Adrenal gland (tissue), 12 donors: ENCODE data around the gene TLE7. TPM values are rescaled to one million over a fixed set of nuclear protein-coding genes. Genes with fewer than 3 reads are reported as not detected.

ENCODE experiments used
- DNase-seq, 7 donors: peaks; one replicate each; pipeline ENCODE4 v3.0.0-alpha.2; 2019 to 2020
- H3K27ac ChIP-seq, 5 donors: fragments of 200-600 bp; sonication (generic) in 4 of 5; 1 replicate in 3 of 5; 2 replicates in 2 of 5; pipeline versions ENCODE4 v1.5.1 to v1.8.0; 2016 to 2020; ENCODE audit warnings: mild to moderate bottlenecking in 1 of 5
- H3K27me3 ChIP-seq: fragments of 200-600 bp; 2 replicates; pipeline ENCODE4 v1.8.0; 2021
- H3K36me3 ChIP-seq, 2 donors: fragments of 200-600 bp; replicated peaks in 1 of 2; 1 replicate in 1 of 2; 2 replicates in 1 of 2; pipeline versions ENCODE4 v1.5.1 to v1.8.0; 2018 to 2022
- H3K4me1 ChIP-seq, 2 donors: fragments of 200-600 bp; replicated peaks in 1 of 2; 1 replicate in 1 of 2; 2 replicates in 1 of 2; pipeline versions ENCODE4 v1.5.1 to v1.8.0; 2018 to 2021
- H3K4me3 ChIP-seq, 4 donors: fragments of 200-600 bp; sonication (generic) in 3 of 4; one replicate each; pipeline ENCODE4 v1.5.1; 2016 to 2018
- H3K9me3 ChIP-seq, 3 donors: fragments of 200-600 bp; sonication (generic) in 1 of 3; replicated peaks in 1 of 3; 1 replicate in 2 of 3; 2 replicates in 1 of 3; pipeline versions ENCODE4 v1.5.1 to v1.8.0; 2016 to 2021
- POLR2A ChIP-seq, 2 donors: fragments of 450-650 bp; IDR thresholded peaks; one replicate each; pipeline ENCODE4 v1.6.1; 2017; ENCODE audit warnings: antibody characterized with exemption in 2 of 2, mild to moderate bottlenecking in 2 of 2, moderate library complexity in 1 of 2
- whole genome bisulfite sequencing, 4 donors: extraction: QIAGEN DNeasy Blood & Tissue Kit in 2 of 4; methylation state at CpG; one replicate each; pipeline versions ENCODE4 v1.1.5 to v1.1.7; 2013 to 2017; 5-methylcytosine and 5-hydroxymethylcytosine counted together
- intact Hi-C, 2 donors: fragments of 100-400 bp; cut with DNase I; formaldehyde crosslinking; loops; one replicate each; pipeline versions ENCODE4 v1.14.1 to v1.15.0; 2022 to 2023
- polyA plus RNA-seq, 3 donors: library from polyadenylated mRNA; stranded (reverse); fragments of 200-250 nt in 2 of 3; fragments of 350-450 nt in 1 of 3; fragmentation: Illumina TruSeq in 1 of 3; extraction: RNeasy Lipid Tissue Mini Kit (QIAGEN cat#74804) in 1 of 3; gene quantifications; one replicate each; pipeline ENCODE4 v1.2.3, GENCODE V29; 2013 to 2014
- total RNA-seq, 9 donors: library from RNA; depleted of rRNA in 4 of 9; stranded (reverse); fragments of >200 nt in 4 of 9; fragments of 120-200 nt in 1 of 9; fragmentation: NEBNext Ultra II Directional in 1 of 9; extraction: Animal tissue kit (Norgen Biotek cat#: 25700) in 1 of 9; gene quantifications; one replicate each; pipeline versions ENCODE4 v1.1.0 to v1.2.4, GENCODE V29; 2013 to 2023
- TF ChIP-seq, protein P1 (sequence below), 6 experiments: fragments of 450-650 bp in 4 of 6; fragments of 200-600 bp in 2 of 6; sonication (generic) in 1 of 6; IDR thresholded peaks; 1 replicate in 5 of 6; 2 replicates in 1 of 6; pipeline versions ENCODE4 v1.5.1 to v1.8.0; 2016 to 2021; ENCODE audit warnings: antibody characterized with exemption in 6 of 6, mild to moderate bottlenecking in 2 of 6, moderate library complexity in 1 of 6
- donor health status: healthy with polysubstance abuse.
- donor health status: Bipolar disorder and iron deficiency.
- donor health status: DM: yes; HTN: yes; CAD: no.
- donor health status: DM: no; HTN: no; CAD: no.
- donor health status: DM: no; HTN: no; CAD: no.
- donor health status: DM: yes; HTN: yes; CAD: no.

The TLE7 gene
- total and polyA plus RNA-seq, 12 donors, result not detected

GRCh38 chr16:71402674-71403073, 39.2 kb downstream of the TLE7 start:
- H3K9me3 ChIP-seq, result no peaks in the 10 kb centered on the region
- H3K4me1 ChIP-seq, result no peaks in the 10 kb centered on the region
- H3K27me3 ChIP-seq, result peaks cover under 1% of the 10 kb centered on the region
- H3K27ac ChIP-seq, result no peak overlapping the region
- H3K4me3 ChIP-seq, result no peak overlapping the region
- no peak for DNase-seq
- TF ChIP-seq, protein P1, sequence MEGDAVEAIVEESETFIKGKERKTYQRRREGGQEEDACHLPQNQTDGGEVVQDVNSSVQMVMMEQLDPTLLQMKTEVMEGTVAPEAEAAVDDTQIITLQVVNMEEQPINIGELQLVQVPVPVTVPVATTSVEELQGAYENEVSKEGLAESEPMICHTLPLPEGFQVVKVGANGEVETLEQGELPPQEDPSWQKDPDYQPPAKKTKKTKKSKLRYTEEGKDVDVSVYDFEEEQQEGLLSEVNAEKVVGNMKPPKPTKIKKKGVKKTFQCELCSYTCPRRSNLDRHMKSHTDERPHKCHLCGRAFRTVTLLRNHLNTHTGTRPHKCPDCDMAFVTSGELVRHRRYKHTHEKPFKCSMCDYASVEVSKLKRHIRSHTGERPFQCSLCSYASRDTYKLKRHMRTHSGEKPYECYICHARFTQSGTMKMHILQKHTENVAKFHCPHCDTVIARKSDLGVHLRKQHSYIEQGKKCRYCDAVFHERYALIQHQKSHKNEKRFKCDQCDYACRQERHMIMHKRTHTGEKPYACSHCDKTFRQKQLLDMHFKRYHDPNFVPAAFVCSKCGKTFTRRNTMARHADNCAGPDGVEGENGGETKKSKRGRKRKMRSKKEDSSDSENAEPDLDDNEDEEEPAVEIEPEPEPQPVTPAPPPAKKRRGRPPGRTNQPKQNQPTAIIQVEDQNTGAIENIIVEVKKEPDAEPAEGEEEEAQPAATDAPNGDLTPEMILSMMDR (IDR thresholded peaks at IDR 0.05), result no peak
- no peak for TF ChIP-seq POLR2A (IDR thresholded peaks at IDR 0.05)
- intact Hi-C loops, result no loop called here
- 72 to 87% (median 77%) methylated on average over 11 of the region's 11 CpGs for WGBS, 4 donors
- H3K36me3 ChIP-seq, result no peaks in the 10 kb centered on the region

DNA sequence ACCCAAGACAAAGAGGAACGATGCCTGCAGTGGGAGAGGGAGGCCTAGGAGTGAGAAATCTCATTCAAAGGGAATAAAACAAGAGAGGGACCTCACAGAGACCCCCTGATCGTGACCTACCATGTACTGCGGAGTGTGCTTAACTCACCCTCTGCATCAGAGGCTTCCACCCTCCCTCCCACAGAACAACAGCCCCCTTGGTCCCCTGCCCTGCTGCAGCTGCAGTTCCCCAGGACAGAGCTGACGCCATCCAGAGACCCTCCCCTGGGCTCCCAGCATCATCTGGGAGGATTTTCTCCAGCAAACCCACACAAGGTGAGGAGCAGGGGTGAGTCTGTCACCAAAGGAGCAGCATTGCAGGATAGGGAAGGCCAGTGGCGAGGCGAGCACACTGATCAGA, 39.8 kb downstream of the TLE7 start:
- intact Hi-C loops, result no loop called here

DNA sequence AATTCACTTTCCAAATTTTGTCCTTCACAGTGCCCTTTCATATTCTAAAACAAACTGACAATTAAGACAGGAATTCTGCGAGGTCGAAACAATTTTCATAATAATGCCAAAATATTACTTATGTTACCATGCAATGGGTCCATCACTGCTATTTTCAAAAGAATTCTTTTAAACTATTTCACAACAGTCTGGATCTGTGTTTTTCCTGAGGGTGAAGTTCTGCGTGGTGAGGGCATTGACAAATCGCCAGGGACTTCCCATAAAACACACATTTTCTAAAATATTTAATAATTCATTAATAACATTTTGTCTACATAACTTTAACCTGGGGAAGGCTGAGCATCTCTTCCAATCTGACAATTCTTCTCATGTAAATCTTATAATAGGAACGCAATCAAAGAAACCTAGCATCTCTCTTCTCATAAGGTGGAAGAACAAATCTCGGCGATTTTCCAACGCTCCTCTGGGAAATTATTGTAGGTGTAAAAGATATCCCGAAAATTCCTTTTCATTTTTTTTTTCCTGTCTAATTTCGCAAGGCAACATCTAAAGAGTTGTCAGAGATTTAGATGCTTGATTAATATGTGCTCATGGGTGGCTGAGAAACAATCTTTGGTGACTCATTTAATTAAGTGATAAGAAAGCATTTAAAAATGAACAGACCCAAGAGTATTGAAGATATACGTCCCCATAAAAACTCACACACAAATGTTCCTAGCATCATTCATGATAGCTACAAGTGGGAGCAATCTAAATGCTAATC, 41.9 kb downstream of the TLE7 start:
- TF ChIP-seq POLR2A (IDR thresholded peaks at IDR 0.05), result no peak
- TF ChIP-seq, protein P1 (IDR thresholded peaks at IDR 0.05), result no peak
- WGBS, 4 donors, result 73 to 85% (median 78%) methylated on average over 11 of the region's 11 CpGs
- no peak for DNase-seq
- Histone ChIP-seq H3K27ac (no peak overlapping the region), H3K36me3 (no peaks in the 10 kb centered on the region), H3K9me3 (no peaks in the 10 kb centered on the region), H3K4me1 (no peaks in the 10 kb centered on the region), H3K4me3 (no peak overlapping the region), H3K27me3 (peaks cover 4% of the 10 kb centered on the region)
- intact Hi-C loops, result no loop called here

More for the DNA sequence above, 39.8 kb downstream of the TLE7 start:
- H3K4me1 ChIP-seq, result no peaks in the 10 kb centered on the region
- H3K27me3 ChIP-seq, result peaks cover 4% of the 10 kb centered on the region
- WGBS, 4 donors, result 64 to 83% (median 72%) methylated on average over 6 of the region's 6 CpGs
- DNase-seq, result no peak
- no peak overlapping the region for H3K4me3 ChIP-seq
- TF ChIP-seq, protein P1 (IDR thresholded peaks at IDR 0.05), result no peak
- TF ChIP-seq POLR2A (IDR thresholded peaks at IDR 0.05), result no peak
- no peaks in the 10 kb centered on the region for H3K9me3 ChIP-seq
- no peak overlapping the region for H3K27ac ChIP-seq
- H3K36me3 ChIP-seq, result no peaks in the 10 kb centered on the region

DNA sequence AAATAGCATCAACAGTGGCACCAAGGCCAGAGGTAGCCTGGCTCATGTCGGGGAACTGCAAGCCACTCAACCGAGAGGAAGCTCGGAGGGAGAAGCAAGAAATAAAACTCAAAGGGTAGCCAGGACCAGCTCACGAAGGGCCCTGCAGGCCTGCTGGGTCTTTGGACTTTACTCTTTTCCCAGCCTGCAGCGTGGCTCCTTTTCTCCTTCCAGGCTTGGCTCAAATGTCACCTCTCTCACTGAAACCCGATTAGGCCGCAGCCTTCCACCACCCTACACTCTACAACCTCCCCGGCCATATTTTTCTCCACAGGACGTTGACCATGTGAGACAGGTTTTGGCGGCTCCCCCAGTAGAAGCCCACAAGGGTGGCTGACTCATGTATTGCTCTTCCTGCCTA, 45.3 kb downstream of the TLE7 start:
- TF ChIP-seq, protein P1 (IDR thresholded peaks at IDR 0.05), result no peak
- TF ChIP-seq POLR2A (IDR thresholded peaks at IDR 0.05), result no peak
- H3K27ac ChIP-seq, result no peak overlapping the region
- intact Hi-C loops, result no loop called here

More for the DNA sequence above, 45.3 kb downstream of the TLE7 start:
- Histone ChIP-seq H3K4me1 (no peaks in the 10 kb centered on the region), H3K36me3 (no peaks in the 10 kb centered on the region), H3K4me3 (no peak overlapping the region), H3K27me3 (peaks cover 4% of the 10 kb centered on the region), H3K9me3 (no peaks in the 10 kb centered on the region)
- no peak for DNase-seq
- 59 to 80% (median 73%) methylated on average over 10 of the region's 10 CpGs for WGBS, 4 donors
